GM19438 (cell line): Measurements from ENCODE around the gene AP1G2.
"Not testable (repeated sequence)": the region's sequence is repeated elsewhere in the genome, so short reads cannot be mapped to it uniquely, and the experiment has no call there.

ENCODE experiments used
- ATAC-seq: cut with Tn5 transposase; IDR thresholded peaks from one replicate; pipeline ENCODE4 v1.9.1; 2021; ENCODE audit warnings: low read depth; ENCODE audit not compliant: unreplicated experiment

The AP1G2 gene

DNA sequence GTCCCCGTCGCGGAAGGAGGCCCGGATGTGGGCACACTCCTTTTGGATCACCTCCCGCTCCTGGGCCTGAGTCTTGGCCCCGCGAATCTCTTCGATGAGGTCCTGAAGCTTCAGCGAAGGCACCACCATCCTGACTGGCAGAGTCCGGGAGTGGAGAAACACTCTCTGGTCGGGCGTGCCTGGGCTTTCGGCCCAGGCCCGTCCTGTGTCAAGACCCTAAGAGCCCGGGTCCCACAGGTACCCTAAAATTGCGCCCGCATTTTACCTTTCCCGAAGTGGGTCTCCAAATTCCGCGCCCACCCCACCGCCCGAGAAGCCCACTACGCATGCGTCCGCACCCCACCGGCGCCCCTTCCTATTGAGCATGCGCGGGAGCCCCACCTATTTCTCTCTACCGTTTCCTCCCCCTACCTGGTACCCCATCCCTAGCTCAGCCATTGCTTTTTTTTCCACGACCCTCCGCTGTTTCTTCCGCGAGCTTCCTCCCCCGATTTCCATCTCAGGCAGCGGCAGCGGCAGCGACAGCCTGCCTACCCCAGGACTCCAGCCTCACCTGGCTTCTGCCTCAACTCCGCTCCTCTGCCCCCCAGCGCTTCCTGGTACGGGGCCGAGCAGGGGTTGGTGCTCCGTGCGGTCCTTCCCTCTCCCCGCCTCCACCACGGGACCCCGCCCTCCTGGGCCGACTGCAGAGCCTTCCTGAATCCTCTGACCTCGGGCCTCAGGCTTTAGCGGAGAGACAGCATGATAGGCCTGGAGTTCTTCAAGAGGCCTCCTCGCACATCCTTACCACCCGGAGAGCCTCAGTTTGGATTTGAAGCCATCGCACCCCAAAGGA lies at the start of gene AP1G2:
AP1G2 (minus strand) TSS at position 606 of the 835 bp plus-strand sequence; CDS start at position 129, 477 bp downstream.
- ATAC-seq: peak; percentile 92

DNA sequence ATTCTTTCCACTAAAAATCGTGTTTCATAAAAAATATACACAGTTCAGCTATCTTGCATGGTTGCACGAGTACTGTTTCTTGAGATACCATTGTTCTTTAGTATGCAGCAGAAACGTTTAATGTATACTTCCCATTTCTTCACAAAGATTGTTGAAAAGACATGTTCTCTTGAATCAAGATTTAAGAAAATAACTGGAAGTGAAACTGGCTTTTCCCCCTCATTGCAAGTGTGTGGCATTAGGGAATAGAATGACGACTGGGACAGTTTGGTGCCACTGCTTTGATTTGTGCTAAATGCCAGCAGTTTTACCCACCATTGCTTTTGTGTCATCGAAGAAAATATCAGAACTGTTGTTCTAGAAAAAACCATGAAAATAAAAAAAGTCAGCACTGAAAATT lies 48.3 kb upstream of the AP1G2 start:
- no peak for ATAC-seq

DNA sequence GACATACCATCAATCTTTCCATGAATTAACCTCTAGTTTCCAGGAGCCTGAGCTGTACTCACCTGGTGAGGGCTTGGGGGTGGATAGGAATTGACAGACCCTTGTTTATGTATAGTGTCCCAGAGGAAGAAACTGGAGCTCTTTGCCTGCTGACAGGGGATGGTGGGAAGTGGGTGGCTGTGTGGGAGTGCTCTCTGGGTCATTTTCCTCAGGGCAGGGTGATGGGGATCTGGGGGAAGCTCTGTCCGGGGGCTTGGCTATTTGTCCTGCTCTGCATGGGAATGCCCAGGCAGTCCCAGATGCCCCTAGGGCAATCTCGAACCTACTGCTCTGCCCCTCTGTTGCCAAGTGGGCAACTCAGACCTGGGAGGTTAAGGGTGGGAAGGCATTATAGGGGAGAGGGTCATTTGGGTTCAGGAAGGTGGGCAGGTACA lies 46.8 kb upstream of the AP1G2 start:
- no peak for ATAC-seq

GRCh38 chr14:23613242-23614070 lies 45.9 kb upstream of the AP1G2 start:
- no peak for ATAC-seq

- ATAC-seq: no peak
Measured at GRCh38 chr14:23612802-23613201, 45.2 kb upstream of the AP1G2 start.

DNA sequence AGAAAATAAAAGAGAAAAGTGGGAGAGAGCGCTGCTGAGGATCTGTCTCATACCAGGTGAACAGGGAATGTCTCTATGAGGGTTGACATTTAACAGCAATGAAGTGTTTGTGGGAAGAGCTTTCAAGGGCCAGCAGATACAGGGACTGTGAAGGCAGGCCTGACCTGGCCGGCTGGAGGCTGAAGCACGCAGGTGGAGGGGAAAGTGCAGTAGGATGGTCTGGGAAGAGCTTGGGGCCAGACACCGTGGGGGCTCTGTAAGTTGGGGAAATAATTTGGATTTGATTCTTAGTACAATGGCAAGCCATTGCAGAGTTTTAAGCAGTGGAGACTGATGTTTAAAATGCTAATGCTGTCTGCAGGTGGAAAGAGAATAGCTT lies 44.8 kb upstream of the AP1G2 start:
- no peak for ATAC-seq

- ATAC-seq: no peak
Measured at GRCh38 chr14:23610815-23611289, 43.3 kb upstream of the AP1G2 start.

- no peak for ATAC-seq
Measured at GRCh38 chr14:23610090-23610814, 42.7 kb upstream of the AP1G2 start.

DNA sequence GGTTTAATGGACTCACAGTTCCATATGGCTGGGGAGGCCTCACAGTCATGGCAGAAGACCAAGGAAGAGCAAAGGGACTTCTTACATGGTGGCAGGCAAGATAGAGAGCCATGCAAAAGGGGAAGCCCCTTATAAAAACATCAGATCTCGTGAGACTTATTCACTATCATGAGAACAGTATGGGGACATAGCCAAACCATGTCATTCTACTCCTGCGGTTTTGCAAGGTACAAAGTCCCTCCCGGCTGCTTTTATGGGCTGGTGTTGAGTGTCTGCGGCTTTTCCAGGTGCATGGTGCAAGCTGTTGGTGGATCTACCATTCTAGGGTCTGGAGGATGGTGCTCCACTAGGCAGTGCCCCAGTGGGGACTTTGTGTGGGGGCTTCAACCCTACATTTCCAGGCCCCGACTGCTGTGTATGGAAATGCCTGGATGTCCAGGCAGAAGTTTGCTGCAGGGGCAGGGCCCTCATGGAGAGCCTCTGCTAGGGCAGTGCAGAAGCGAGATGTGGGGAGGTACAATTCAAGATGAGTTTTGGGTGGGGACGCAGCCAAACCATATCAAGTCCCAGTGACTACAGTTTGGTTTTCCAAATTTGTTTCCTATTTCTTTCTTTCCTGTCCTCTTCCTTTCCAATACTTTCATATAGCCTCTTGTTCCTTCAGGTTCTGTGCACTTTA lies 42.0 kb upstream of the AP1G2 start:
- not testable (repeated sequence) for ATAC-seq

DNA sequence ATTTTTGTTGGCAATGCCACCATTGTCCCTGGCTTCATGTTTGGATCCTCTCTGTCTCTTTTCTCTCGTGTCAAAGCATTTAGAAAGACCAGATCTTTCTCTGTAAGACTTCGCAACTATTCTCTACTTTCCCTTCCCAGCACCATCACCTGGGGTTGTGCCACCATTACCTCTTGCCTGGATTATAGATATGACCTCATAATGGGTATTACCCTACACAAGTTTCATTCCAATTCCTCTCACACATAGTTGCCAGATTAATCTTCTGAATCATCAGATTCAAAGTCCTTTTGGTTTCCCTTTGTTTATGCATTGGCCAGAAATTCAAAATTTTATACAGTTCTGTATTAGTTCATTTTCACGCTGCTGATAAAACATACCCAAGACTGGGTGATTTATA lies 41.4 kb upstream of the AP1G2 start:
- no peak for ATAC-seq

- no peak for ATAC-seq
Measured at GRCh38 chr14:23608454-23608853, 40.9 kb upstream of the AP1G2 start.

DNA sequence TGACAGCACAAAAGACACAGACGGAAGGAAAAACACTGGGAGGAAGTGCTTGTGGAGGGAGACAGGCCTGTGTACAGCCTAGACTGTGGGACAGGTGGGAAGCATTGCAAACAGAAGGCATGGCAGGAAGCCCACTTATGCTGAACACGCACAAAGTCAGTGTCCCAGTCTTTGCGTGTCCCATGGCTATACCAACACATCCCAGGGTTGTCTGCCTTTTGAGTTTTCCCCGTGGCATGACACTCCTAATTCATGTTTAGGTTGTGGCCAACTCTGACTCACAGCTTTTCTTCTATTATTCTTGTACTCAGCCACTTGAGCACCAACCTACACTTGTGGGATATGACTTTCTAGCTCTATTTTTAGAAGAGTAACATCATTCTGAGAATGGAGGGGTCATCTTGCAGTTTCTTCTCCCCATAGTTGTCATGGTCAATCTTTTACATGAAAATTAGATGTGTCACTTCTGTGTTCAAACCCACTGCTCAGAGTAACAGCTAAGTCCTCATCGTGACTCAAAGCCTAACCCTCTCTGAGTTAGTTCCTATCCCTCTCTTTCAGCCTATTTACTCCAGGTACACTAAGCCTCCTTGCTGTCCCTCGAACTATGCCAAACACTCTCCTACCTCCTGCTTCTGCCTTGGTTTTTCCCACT lies 38.5 kb upstream of the AP1G2 start:
- ATAC-seq: peak; percentile 75

- no peak for ATAC-seq
Measured at GRCh38 chr14:23604675-23605170, 37.1 kb upstream of the AP1G2 start.

DNA sequence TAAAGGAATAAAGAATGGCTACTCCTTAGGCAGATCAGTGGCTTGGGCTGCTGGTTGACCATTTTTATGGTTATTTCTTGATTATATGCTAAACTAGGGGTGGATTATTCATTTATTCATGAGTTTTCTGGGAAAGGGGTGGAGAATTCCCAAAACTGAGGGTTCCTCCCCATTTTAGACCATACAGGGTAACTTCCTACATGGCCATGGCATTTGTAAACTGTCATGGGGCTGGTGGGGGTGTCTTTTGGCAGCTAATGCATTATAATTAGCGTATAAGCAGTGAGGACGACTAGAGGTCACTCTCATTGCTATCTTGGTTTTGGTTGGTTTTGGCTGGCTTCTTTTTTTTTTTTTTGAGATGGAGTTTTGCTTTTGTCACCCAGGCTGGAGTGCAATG lies 36.6 kb upstream of the AP1G2 start:
- no peak for ATAC-seq

DNA sequence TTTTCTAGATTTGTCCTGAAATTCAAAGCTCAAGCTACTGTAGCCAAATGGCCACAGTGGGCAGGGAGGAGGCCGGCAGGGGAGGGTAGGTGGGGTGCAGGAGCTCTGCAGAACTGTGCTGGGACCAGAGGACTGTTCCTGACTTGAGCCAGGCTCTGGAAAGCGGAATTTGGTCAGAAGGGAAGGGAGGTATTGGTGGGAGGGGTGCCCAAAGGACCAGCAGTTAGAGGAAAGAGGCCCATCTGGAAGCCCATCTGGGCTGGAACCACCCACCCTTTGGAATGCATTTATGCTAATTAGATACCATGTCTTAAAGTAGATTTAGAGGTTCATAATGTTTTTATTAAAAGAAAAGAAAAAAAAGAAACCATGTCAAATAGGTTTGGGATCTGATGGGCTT lies 35.5 kb upstream of the AP1G2 start:
- ATAC-seq: no peak

DNA sequence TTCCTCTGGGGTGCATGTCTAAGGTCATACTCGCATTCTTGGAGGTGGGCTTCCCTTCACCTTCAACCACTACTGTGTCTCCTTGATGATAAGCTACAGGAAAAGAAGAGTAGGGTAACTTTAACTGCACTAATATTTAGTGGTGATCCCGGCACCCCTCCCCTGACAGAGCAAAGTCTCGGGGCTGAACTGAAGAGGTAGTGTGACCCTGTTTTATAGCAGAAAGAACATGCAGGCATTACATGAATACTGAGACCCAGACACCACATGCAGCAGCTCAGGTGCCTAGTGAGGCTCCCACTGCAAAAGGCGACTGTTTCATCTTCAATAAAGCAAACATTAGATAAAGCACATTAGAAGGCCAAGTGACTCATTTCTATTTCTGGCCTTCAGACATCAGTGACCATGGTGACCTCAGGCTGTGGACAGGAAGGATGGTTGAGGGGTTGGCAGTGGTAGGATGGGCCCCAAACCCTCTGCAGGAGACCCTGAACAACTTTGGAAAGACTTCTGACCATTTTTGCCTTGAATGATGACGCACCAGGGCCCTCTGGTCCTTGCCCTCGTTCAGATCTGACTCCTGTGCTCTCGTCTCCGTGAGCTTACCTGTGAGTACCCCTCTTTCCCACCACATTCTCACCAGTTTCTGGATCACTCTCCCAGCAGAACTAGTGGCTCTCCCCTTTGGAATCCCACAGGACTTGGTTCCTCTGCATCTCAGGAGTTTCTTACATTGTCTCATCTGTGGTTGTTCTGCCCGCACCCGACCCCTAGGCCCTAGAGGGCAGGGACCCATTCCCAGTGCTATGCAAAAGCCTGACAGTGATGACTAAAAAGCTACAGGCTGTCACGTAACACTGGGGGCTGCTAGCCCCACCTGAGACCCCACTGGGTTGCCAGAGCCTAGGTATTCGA lies 34.8 kb upstream of the AP1G2 start:
- no peak for ATAC-seq

GRCh38 chr14:23601845-23602180 lies 34.2 kb upstream of the AP1G2 start:
- ATAC-seq: no peak

DNA sequence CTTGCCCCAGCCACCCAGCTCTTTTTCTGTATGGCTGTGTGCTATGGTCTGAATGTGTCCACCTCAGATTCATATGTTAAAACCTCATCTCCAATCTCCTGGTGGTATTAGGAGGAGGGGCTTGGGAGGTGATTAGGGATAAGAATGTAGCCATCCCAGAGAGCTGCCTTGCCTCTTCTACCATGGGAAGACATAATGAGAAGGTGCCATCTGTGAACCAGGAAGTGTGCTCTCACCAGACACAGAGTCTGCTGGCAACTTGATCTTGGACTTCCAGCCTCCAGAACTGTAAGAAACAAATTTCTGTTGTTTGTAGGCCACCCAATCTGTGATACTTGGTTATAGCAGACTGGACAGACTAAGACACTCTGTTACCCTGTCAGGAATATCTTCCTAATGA lies 33.8 kb upstream of the AP1G2 start:
- no peak for ATAC-seq

DNA sequence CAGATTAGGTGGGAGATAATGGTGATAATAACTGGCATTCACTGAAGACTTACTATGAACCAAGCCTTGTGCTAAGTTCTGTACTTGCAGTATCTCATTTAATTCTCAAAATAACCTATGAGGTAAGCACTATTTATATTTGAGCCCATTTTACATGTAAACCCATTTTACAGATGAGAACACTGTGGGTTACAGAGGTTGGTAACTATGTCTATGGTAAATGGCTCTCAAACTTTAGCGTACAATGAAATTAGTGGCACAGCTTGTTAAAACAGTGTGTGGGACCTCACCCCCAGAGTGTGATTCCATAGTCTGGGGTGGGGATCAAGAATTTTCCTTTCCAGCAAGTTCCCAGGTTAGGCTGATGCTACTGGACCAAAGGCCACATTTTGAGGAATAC lies 33.2 kb upstream of the AP1G2 start:
- ATAC-seq: no peak
